Mucosa of stomach (tissue), 1 donor: Measurements from ENCODE around the gene KAZN.

Experiments used
- H3K27me3 ChIP-seq: one replicate; pipeline ENCODE4 v1.7.0; 2013; ENCODE audit warnings: mild to moderate bottlenecking, low read length; ENCODE audit not compliant: control insufficient read depth, insufficient read depth
- H3K36me3 ChIP-seq: one replicate; pipeline ENCODE4 v1.7.0; 2013; ENCODE audit warnings: low read length; ENCODE audit not compliant: control insufficient read depth, insufficient read depth
- H3K4me1 ChIP-seq: one replicate; pipeline ENCODE4 v1.7.0; 2013; ENCODE audit warnings: mild to moderate bottlenecking, low read length; ENCODE audit not compliant: control insufficient read depth, insufficient read depth
- H3K4me3 ChIP-seq: one replicate; pipeline ENCODE4 v1.7.0; 2013; ENCODE audit warnings: low read length
- H3K9ac ChIP-seq: one replicate; pipeline ENCODE4 v1.7.0; 2013; ENCODE audit warnings: mild to moderate bottlenecking, low read length, moderate library complexity
- H3K9me3 ChIP-seq: one replicate; pipeline ENCODE4 v1.7.0; 2013; ENCODE audit warnings: mild to moderate bottlenecking, low read length, moderate library complexity; ENCODE audit not compliant: control insufficient read depth
- donor health status: Pancreatic carcinoma.

Gene KAZN

DNA sequence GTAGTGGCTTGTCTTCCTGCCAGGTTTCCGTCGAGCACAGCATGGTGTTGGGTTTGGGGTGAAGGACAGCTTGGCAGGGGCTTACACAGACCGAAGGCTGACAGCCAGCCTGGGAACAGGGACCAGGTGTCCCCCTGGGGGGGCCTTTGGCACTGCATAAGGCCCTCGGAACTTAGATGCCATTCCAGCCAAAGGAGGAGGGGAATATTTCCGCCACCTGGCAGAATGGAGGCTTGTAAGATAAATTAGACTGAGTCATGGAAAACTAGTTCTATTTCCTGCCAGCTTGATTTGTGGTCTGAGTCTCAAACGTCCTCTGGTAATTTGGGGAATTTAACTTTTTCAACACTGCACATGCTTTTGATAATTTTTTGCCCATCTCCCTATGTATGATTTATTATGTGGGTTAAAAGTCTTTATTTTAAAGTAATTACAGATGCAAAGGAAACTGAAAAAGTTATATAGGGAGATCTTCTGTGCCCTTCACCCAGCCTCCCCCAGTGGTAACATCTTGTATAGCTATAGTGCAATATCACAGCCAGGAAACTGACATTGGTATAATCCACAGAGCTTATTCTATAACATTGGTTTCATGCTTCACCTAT is 543.6 kb downstream of the KAZN start:
- Histone ChIP-seq H3K9me3 (no peaks in the 10 kb centered on the region), H3K9ac (no peak overlapping the region), H3K4me3 (no peak overlapping the region), H3K36me3 (no peaks in the 10 kb centered on the region), H3K4me1 (peaks cover 19% of the 10 kb centered on the region), H3K27me3 (no peaks in the 10 kb centered on the region)

DNA sequence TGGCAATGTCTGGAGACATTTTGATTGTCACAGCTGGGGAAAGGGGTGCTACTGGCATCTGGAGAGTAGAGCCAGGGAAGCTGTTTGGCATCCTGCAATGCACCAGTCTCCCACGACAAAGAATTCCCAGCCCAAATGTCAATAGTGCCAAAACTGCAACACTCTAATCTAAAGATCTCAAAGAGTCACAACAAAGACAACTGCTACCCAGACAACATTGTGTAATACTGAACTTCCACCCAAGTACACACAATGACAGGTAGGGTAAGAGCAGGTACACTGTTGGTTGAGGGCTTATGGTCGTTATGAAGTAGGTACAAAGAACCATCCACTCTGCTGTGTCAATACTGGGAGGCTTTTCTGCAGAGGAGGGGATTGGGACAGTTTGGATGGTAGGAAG is 546.8 kb downstream of the KAZN start:
- Histone ChIP-seq H3K9ac (no peak overlapping the region), H3K36me3 (no peaks in the 10 kb centered on the region), H3K4me1 (peaks cover 11% of the 10 kb centered on the region), H3K4me3 (no peak overlapping the region), H3K27me3 (no peaks in the 10 kb centered on the region), H3K9me3 (no peaks in the 10 kb centered on the region)

DNA sequence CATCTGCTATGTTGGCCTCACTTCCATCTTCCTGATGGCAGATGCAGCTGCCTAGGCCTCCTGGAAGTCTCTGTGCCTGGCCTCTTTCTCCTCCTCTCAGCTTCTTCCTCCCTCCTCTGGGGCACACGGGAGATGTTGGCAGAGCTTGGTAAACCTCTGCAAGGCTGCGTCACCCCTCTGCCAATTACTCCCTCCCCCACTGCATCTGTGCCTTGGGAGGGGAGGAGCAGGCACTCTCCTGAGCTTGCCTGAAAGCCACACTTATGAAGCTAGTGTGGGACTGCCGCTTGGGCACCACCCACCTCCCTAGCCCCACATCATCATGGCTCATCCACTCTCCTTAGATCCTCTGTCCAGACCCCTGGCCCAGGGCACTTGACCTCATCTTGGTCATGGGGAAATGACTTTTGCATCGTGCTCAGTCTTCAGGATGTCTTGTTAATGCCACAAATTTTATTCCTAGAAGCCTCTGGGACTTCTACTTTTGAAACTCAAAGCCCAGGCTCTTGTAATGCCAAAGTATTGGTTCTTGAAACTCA is 547.7 kb downstream of the KAZN start:
- Histone ChIP-seq H3K9ac (no peak overlapping the region), H3K4me1 (peaks cover 20% of the 10 kb centered on the region), H3K9me3 (no peaks in the 10 kb centered on the region), H3K36me3 (no peaks in the 10 kb centered on the region), H3K4me3 (no peak overlapping the region), H3K27me3 (no peaks in the 10 kb centered on the region)

DNA sequence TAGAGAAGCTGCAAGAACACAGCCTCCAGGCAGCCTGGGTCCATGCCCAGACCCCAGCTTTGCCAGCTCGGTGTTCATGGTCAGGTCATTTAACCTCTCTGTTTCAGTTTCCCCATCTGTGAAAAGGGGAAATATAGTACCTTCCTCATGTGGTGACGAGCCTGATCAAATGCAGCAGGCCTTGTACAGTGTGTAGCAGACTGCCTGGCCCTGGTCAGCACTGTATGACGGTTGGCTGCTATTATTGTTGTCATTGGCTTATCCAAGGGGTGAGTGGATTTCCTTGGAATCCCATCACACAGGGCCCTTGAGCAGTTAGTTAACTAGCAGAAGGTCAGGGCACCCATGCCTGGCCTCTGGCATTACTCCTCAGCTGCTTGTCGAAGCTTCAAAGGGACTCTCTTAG is 548.5 kb downstream of the KAZN start:
- no peaks in the 10 kb centered on the region for H3K36me3 ChIP-seq
- H3K9ac ChIP-seq, result no peak overlapping the region
- H3K4me3 ChIP-seq, result no peak overlapping the region
- H3K9me3 ChIP-seq, result no peaks in the 10 kb centered on the region
- no peaks in the 10 kb centered on the region for H3K27me3 ChIP-seq
- peaks cover 21% of the 10 kb centered on the region for H3K4me1 ChIP-seq

DNA sequence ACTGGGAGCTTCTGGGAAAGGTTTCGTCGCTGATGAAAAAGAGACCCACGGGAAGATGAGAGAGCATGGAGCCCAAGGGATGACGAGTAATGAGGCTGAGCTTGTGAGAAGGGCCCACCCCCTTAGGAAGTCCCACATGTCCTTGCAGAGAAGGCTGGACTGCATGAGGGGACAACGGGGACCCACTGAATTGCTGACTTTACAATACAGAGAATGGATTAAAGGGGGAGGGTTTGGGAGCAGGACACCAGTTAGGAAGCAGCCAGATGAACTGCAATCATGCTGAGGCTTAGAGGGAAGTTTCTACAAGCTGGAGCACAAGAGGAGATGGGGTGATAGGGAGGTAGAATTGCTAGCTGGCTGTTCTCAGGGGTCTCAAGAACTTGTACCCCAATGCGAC is 549.5 kb downstream of the KAZN start:
- H3K9ac ChIP-seq, result no peak overlapping the region
- H3K27me3 ChIP-seq, result no peaks in the 10 kb centered on the region
- H3K4me1 ChIP-seq, result peaks cover 24% of the 10 kb centered on the region
- H3K4me3 ChIP-seq, result no peak overlapping the region
- no peaks in the 10 kb centered on the region for H3K9me3 ChIP-seq
- no peaks in the 10 kb centered on the region for H3K36me3 ChIP-seq

DNA sequence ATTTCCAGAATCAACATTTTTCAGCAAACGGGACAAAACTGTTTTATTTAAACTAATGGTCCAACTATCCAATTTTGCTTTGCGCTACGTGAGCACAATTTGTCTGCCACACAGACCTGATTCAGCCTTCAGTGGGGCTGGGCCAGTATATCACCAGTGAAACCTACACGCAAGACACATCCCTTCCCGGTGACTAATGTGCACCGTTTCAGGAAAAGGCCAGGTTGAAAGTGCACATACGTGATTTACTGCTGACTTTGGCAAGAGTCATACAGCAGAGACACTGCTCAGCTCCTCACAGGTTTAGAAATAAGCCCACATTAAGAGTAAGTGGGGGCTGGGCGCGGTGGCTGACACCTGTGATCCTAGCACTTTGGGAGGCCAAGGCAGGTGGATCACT is 550.0 kb downstream of the KAZN start:
- Histone ChIP-seq H3K27me3 (no peaks in the 10 kb centered on the region), H3K4me3 (no peak overlapping the region), H3K36me3 (no peaks in the 10 kb centered on the region), H3K9ac (no peak overlapping the region), H3K9me3 (no peaks in the 10 kb centered on the region), H3K4me1 (peaks cover 24% of the 10 kb centered on the region)

DNA sequence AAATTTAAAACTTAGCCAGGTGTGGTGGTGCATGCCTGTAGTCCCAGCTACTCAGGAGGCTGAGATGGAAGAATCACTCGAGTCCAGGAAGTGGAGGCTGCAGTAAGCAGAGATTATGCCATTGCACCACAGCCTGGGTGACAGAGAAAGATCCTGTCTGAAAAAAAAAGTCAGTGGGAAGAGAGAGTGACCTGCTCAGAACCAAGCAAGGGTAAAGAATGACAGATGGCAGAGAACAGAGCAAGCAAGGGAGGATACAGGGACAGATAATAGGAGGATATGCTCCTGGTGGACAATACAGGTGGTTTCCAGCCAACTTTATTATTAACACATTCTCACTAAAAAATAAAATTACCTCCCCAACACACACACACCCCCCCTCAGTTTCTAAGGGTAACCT is 550.5 kb downstream of the KAZN start:
- no peaks in the 10 kb centered on the region for H3K36me3 ChIP-seq
- no peaks in the 10 kb centered on the region for H3K9me3 ChIP-seq
- no peak overlapping the region for H3K9ac ChIP-seq
- no peaks in the 10 kb centered on the region for H3K27me3 ChIP-seq
- H3K4me3 ChIP-seq, result no peak overlapping the region
- peaks cover 24% of the 10 kb centered on the region for H3K4me1 ChIP-seq

DNA sequence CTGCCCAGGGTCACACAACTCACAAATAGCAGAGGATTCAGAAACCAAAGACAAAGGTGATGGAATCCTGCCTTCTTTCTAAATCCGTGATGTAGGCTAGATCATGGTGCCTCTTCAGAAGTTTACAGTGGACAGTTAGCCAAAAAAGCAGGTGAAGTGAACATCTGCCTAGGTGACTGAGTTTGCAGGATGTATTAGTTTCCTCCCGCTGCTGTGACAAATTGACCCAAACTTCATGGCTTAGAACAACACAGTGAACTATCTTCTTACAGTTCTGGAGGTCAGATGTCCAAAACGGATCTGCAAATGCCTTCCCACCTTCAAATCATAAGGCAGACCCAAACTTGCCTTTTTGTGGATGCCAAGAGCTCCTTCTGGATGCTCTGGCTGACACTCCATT is 551.9 kb downstream of the KAZN start:
- Histone ChIP-seq H3K4me1 (peaks cover 31% of the 10 kb centered on the region), H3K4me3 (no peak overlapping the region)

DNA sequence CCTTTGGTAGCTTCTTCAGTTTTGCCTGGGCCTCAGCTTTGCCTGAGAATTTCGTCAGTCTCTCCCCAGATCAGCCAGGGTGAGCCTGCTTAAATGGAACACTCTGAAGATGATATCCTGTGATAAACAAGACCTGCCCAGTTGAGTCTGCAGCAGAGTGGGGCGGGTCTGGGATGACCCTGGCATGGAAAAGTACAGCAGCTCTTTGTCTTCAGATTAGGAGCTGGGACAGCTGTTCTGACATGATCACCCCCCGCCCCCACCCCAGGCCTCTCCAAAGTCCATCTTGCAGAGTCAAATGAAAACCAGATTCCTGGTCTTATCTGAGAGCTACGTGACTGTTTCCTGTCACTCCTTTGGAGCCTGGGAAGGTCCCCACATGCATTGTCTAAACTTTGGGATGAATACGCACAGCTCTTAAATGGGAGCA is 552.9 kb downstream of the KAZN start:
- Histone ChIP-seq H3K9me3 (no peaks in the 10 kb centered on the region), H3K36me3 (no peaks in the 10 kb centered on the region), H3K9ac (peak overlapping the region; percentile 85), H3K27me3 (no peaks in the 10 kb centered on the region), H3K4me1 (peaks cover 37% of the 10 kb centered on the region), H3K4me3 (peak overlapping the region; percentile 38)

More for the DNA sequence above, 551.9 kb downstream of the KAZN start:
- Histone ChIP-seq H3K27me3 (no peaks in the 10 kb centered on the region), H3K9me3 (no peaks in the 10 kb centered on the region), H3K9ac (no peak overlapping the region), H3K36me3 (no peaks in the 10 kb centered on the region)

DNA sequence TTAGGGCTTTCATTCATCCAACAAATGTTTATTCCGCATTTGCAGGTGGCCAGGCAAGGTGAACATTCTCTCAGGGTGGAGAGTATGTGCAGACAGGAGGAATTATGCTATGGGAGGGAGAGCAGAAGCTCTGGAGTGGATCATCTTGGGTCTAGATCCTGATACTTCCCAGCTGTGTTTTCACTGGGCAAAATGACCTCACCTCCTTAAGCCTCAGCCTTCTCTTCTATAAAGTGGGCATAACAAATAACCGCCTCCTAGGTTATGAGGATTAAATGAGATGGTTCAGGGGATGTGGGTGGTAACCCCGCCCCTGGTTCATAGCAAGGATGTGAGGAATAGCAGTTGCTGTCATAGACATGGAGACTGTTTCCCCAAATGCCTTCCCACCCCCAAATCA is 553.4 kb downstream of the KAZN start:
- Histone ChIP-seq H3K27me3 (no peaks in the 10 kb centered on the region), H3K4me1 (peaks cover 42% of the 10 kb centered on the region), H3K9me3 (no peaks in the 10 kb centered on the region), H3K9ac (peak overlapping the region; percentile 85), H3K4me3 (peak overlapping the region; percentile 38), H3K36me3 (no peaks in the 10 kb centered on the region)

DNA sequence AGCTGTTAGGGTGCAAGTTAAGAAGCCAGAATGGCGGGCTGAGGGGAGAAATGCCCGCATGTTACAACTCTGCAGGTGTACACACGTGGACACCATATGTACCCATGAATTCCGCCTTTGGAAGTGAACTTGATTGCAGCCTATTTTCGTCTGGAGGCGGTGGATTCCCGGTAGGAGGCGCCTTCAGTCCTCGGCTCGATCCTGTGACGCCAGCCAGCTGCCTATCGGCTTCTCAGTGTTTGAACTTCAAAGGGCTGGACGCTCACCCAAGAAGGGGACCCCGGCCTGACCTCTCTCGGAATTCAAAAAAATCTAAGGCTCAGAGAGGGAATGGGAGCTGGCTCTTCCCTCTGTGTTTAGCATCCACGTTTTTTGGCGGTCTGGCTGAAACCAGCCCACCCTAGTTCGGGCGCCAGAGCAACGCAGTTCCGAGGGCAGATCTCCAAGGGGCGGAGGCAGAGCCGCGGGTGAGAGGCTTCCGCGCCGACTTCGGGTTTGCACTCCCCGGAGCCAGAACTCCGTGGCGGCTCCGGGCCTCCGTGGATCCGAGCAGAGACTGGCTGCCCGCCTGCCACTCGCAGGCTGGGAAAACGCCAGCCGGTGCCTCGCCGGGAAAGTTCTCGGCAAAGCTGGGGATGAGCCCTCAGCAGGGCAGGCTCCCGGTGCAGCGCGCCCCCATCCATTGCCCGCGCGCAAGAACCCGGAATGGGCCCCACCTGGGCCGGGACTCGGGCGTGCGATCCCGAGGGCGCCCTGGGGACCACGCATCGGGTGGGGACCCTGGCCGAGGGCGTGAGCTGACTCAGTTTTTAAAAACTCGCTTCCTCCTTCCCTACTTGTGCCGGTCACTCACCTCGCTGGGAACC is 554.1 kb downstream of the KAZN start:
- Histone ChIP-seq H3K4me1 (peaks cover 49% of the 10 kb centered on the region), H3K27me3 (no peaks in the 10 kb centered on the region), H3K9me3 (no peaks in the 10 kb centered on the region), H3K9ac (peak overlapping the region; percentile 85), H3K36me3 (no peaks in the 10 kb centered on the region), H3K4me3 (peak overlapping the region; percentile 74)

DNA sequence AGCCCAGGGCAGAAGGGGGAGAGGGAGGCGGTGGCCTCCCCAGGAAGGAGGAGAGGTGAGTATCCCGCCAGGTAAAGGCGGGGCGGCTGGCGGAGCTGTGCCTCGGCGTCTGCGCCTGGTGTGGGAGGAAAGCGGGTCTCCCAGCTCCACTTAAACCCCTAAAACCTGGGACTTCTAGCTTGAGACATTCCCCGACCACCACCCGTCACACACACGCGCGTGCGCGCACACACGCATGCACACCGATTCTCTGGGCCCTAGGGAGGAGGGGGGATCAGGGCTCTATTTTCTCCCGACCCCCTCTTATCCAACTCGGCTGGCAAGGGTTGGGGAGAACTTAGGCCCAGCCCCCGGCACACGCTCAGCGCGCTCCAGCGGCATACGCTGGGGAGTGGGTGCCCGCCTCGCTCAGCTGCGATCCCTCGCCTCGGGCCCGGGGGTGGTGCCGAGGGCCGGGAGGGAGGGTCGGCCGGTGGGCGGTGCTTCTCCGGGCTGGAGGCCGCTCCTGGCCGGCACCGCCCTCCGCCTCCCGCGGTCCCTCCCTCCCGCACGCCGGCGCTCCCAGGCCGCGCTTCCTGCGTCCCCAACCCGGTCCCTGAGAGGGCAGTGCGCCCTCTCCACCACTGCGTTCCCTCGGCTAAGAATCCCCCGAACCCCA is 554.8 kb downstream of the KAZN start, which contains the start of gene TMEM51:
Gene TMEM51, plus strand, starts transcription at position 564 of the 658 bp plus-strand sequence. CDS start 61,341 bp downstream, outside the sequence.
- Histone ChIP-seq H3K4me3 (peak within 1 kb of the TSS; percentile 74), H3K27me3 (no peaks in the 10 kb centered on the region), H3K9me3 (no peaks in the 10 kb centered on the region), H3K9ac (peak within 1 kb of the TSS; percentile 85), H3K36me3 (no peaks in the 10 kb centered on the region), H3K4me1 (peaks cover 57% of the 10 kb centered on the region)
